GM12873 (cell line): ENCODE data around the gene KRTAP4-5.
"Not testable (repeated sequence)": the region's sequence is repeated elsewhere in the genome, so short reads cannot be mapped to it uniquely, and the experiment has no call there.

Source experiments
- TF ChIP-seq, protein P1 (sequence below): IDR thresholded peaks from 2 replicates; pipeline ENCODE4 v1.5.1; 2012; ENCODE audit warnings: low read depth, mild to moderate bottlenecking, moderate library complexity, low read length, control low read depth; ENCODE audit not compliant: insufficient read depth; ENCODE audit errors: missing control alignments

KRTAP4-5 gene

DNA sequence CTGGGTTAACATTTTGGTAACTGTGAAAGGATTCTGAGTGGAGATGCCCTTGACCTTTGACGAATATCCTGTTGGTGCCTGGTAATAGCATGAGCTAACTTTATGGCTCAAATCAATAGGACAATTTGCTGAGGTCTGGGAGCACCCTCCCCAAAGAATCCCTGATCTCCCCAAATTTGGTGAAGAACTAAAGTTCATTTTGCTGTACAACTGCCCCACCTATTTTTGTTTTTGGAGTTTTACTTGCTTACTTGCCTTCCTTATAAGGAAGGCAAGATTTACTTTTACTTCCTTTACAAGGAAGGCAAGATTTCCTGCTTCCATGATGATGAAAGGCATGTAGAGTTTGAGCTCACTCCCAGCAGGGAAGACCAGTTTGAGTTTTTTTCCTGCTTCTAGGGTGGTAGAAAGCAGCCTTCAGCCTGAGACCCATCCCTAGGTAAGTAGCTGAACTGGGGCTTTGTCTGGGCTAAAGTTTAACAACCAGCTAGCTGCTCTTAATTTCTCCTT is 41.6 kb downstream of the KRTAP4-5 start:
- TF ChIP-seq, protein P1, sequence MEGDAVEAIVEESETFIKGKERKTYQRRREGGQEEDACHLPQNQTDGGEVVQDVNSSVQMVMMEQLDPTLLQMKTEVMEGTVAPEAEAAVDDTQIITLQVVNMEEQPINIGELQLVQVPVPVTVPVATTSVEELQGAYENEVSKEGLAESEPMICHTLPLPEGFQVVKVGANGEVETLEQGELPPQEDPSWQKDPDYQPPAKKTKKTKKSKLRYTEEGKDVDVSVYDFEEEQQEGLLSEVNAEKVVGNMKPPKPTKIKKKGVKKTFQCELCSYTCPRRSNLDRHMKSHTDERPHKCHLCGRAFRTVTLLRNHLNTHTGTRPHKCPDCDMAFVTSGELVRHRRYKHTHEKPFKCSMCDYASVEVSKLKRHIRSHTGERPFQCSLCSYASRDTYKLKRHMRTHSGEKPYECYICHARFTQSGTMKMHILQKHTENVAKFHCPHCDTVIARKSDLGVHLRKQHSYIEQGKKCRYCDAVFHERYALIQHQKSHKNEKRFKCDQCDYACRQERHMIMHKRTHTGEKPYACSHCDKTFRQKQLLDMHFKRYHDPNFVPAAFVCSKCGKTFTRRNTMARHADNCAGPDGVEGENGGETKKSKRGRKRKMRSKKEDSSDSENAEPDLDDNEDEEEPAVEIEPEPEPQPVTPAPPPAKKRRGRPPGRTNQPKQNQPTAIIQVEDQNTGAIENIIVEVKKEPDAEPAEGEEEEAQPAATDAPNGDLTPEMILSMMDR = no peak

DNA sequence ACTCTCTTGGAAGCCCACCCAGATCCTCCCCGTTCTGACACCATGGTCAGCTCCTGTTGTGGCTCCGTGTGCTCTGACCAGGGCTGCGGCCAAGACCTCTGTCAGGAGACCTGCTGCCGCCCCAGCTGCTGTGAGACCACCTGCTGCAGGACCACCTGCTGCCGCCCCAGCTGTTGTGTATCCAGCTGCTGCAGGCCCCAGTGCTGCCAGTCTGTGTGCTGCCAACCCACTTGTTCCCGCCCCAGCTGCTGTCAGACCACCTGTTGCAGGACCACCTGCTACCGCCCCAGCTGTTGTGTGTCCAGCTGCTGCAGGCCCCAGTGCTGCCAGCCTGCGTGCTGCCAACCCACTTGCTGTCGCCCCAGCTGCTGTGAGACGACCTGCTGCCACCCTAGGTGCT is 44.3 kb downstream of the KRTAP4-5 start, which contains the start of gene KRTAP4-9:
Gene KRTAP4-9, plus strand, starts transcription at position 43 of the 400 bp plus-strand sequence. Its CDS starts 0 bp downstream, at position 43.
- TF ChIP-seq, protein P1 = not testable (repeated sequence)

DNA sequence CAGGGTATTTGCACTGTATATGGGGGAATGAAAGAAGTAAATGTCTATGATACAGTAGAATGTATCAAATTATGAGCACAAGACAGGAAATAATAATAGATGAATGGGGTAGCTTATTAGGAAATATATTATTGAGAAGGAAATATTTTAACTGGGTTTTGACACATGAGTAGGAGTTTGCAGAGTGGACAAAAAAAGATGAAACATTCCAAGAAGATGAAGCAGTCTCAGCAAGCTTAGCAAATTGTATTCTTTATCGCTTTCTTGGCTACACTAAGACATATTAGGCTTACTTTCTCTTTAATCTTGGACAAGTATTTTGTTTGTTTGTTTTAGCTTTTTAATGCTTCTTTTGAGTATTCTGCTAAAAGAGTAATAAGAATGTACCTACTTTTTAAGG is 45.7 kb downstream of the KRTAP4-5 start:
- TF ChIP-seq, protein P1 = no peak

DNA sequence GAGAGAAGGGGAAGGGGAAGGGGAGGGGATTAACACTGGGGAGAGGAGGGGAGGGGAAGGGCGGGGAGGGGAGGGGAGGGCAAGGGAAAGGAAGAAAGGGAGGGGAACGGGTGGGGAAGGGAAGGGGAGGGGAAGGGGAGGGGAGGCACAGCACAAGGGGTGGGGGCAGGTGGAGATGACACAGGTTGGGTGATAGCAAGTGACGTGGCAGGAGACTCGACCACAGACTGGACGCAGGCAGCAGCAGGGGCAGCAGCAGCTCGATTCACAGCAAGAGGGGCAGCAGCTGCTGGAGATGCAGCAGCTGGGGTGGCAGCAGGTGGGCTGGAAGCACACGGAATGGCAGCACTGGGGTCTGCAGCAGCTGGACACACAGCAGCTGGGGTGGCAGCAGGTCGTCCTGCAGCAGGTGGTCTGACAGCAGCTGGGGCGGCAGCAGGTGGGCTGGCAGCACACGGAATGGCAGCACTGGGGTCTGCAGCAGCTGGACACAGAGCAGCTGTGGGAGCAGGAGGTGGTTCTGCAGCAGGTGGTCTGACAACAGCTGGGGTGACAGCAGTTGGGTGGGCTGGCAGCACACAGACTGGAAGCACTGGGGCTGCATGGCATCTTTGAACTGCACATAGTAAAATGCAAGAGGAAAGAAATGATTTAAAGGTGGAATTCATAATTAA is 47.9 kb downstream of the KRTAP4-5 start, which contains the start of gene KRTAP4-16:
Gene KRTAP4-16, minus strand, starts transcription at position 624 of the 674 bp plus-strand sequence. Its CDS starts 0 bp downstream, at position 624.
- TF ChIP-seq, protein P1 = no peak
